ENCODE results near the gene EPHB2.
A peak's percentile ranks its signal among the peaks of the same experiment; 100 is the strongest.

Gene EPHB2

DNA sequence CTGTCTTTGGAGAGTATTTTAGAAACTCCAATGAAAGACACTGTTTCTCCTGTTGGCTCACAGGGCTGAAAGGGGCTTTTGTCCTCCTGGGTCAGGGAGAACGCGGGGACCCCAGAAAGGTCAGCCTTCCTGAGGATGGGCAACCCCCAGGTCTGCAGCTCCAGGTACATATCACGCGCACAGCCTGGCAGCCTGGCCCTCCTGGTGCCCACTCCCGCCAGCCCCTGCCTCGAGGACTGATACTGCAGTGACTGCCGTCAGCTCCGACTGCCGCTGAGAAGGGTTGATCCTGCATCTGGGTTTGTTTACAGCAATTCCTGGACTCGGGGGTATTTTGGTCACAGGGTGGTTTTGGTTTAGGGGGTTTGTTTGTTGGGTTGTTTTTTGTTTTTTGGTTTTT, 203.5 kb downstream of the EPHB2 start:
- in situ Hi-C loops (cut with MboI; ENCODE audit: low pct_unique_long_range_greater_than_20kb, low sequenced_read_pairs): no loop called here
- DNase-seq: no peak

- in situ Hi-C loops (cut with MboI; ENCODE audit: low pct_unique_long_range_greater_than_20kb, low sequenced_read_pairs): no loop called here
- no peak for DNase-seq
Observed at GRCh38 chr1:22914633-22915217, 204.1 kb downstream of the EPHB2 start.

GRCh38 chr1:22915231-22915630, 204.6 kb downstream of the EPHB2 start:
- in situ Hi-C loops (cut with MboI; ENCODE audit: low pct_unique_long_range_greater_than_20kb, low sequenced_read_pairs): no loop called here
- no peak for DNase-seq

DNA sequence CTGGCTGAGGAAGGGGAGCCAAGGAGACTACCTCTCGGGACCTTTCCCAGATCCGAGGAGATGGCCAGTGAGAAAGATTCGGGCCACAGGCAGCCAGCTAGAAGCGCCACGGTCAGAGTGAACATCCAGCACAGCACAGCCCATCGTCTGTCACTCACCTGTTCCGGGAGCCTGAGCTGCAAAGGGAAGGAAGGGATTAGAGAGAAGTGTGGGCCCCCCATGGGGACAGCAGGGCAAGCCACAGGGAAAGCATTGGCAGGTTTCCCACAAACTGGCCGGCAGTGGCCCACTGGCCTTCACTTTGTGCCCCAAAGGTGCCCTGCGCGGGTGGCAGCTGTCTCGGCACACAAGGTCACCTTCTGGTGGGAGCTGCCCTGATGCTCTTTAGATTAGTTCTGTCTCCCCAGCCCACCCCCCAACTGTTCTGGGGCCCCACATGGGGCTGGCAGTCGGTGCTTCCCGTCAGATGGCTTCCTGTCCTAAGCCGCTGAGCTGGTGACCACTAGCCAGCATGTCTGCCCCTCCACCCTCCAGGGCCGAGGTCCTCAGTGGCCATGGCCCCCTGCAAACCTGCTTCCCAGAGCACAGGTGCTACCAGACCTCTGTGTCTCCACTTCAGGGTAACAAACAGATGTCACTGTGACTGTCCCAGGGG, 205.3 kb downstream of the EPHB2 start:
- no peak for DNase-seq
- in situ Hi-C loops (cut with MboI; ENCODE audit: low pct_unique_long_range_greater_than_20kb, low sequenced_read_pairs): no loop called here

DNA sequence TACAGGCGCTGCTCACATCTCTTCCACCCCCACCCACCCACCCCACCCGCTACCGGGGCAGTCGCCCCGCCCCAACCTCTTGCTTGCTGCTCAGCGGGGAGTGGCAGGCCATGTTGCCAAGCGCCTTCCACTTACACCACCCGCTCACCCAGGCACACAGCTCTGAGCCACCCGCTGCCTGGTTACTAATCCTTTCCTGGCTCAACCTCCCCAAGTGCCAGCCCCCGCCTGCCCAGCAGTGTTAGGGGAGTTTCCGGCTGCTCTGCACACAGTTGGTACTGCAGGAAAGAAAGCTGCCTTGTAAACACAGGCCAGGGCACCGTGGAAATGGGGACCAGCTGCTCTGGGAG, 205.8 kb downstream of the EPHB2 start:
- in situ Hi-C loops (cut with MboI; ENCODE audit: low pct_unique_long_range_greater_than_20kb, low sequenced_read_pairs): no loop called here
- peak; percentile 8 for DNase-seq

GRCh38 chr1:22917989-22918388, 207.3 kb downstream of the EPHB2 start:
- in situ Hi-C loops (cut with MboI; ENCODE audit: low pct_unique_long_range_greater_than_20kb, low sequenced_read_pairs): no loop called here
- no peak for DNase-seq

GRCh38 chr1:22918644-22919043, 208.0 kb downstream of the EPHB2 start:
- no peak for DNase-seq
- in situ Hi-C loops (cut with MboI; ENCODE audit: low pct_unique_long_range_greater_than_20kb, low sequenced_read_pairs): no loop called here

DNA sequence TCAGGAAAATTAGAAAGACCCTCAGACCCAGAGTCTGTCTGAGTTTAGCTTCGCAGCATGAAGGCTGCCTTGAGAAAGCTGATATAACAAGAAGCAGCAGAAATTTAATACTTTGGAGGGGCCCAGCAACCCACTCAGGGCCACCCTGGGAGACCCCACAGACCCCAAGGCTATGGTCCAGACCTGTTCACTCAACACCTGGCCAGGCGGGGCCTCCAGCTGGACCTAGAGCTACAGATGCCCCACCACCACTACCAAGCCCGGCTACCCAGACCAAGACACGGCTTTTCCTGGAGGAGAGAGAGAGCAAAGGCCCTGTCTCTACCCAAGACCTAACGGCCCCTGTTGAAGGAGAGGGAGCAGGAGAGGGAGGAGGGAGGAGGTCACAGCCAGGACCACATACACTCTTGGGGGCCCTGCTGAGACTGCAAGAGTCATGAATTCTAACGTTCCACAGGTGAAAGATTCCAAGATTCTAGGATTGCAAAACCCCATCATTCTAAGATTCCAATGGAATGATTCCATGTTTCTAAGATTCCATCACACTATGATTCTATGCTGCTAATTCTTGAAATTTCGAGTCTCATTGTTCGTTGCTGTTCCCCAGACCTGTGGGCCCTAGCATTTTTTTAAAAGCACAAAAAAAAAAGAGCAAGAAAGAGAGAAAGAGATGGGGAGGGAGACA, 208.8 kb downstream of the EPHB2 start:
- no peak for DNase-seq
- in situ Hi-C loops (cut with MboI; ENCODE audit: low pct_unique_long_range_greater_than_20kb, low sequenced_read_pairs): no loop called here

- in situ Hi-C loops (cut with MboI; ENCODE audit: low pct_unique_long_range_greater_than_20kb, low sequenced_read_pairs): no loop called here
- DNase-seq: no peak
Observed at GRCh38 chr1:22920026-22920733, 209.5 kb downstream of the EPHB2 start.

GRCh38 chr1:22920734-22921451, 210.3 kb downstream of the EPHB2 start:
- in situ Hi-C loops (cut with MboI; ENCODE audit: low pct_unique_long_range_greater_than_20kb, low sequenced_read_pairs): no loop called here
- DNase-seq: no peak

DNA sequence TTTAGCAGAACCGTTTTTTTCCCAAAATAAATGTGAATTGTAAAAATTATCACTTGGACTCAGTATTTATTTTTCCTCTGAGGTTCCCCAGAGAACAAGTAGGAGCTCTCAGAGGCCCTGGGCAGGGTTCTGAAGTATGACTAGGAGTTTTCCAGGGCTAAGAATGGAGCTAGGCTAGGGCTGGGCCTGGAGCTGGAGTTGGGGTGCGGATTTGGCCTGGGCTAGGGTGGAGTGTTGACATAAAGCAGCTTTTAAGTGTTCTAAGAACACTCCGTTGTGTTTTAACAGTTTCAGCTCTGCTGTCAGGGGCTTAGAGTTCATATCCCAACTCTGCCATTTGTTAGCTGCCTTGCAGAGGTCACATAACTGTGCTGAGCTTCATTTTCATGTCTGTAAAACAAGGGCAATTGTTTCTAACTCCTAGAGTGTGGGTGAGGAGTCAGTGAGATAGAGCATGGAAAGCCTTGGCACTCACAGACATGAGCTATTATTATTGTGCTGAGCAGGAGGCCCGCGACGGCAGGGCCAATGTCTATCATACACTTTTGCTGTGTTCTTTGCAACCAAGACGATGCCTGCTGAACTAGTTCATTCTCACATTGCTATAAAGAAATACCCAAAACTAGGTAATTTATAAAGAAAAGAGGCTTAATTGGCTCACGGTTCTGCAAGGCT, 210.9 kb downstream of the EPHB2 start:
- no peak for DNase-seq
- in situ Hi-C loops (cut with MboI; ENCODE audit: low pct_unique_long_range_greater_than_20kb, low sequenced_read_pairs): no loop called here

- in situ Hi-C loops (cut with MboI; ENCODE audit: low pct_unique_long_range_greater_than_20kb, low sequenced_read_pairs): no loop called here
- DNase-seq: no peak
Observed at GRCh38 chr1:22922640-22923039, 212.0 kb downstream of the EPHB2 start.

DNA sequence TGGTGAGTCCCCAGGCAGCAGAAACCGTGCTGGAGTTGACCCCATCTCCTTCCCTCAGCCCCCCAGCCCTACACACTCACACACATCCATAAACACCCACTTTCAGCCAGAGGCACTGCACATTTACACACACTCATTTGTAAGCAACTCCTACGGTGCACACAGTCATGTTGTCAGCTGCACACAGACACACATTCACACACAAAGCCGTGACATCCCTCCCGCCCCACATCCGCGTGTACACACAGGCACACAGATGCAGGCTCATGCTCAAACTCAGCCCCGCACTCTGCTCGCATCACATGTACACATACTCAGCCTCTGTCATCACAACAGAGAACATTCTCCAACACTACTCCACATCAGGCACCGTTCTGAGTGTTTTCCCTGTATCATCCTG, 214.5 kb downstream of the EPHB2 start:
- no peak for DNase-seq
- in situ Hi-C loops (cut with MboI; ENCODE audit: low pct_unique_long_range_greater_than_20kb, low sequenced_read_pairs): no loop called here

- in situ Hi-C loops (cut with MboI; ENCODE audit: low pct_unique_long_range_greater_than_20kb, low sequenced_read_pairs): no loop called here
- DNase-seq: peak; percentile 64
Observed at GRCh38 chr1:22930240-22930912, 219.7 kb downstream of the EPHB2 start.

- DNase-seq: no peak
- in situ Hi-C loops (cut with MboI; ENCODE audit: low pct_unique_long_range_greater_than_20kb, low sequenced_read_pairs): no loop called here
Observed at GRCh38 chr1:22932803-22933470, 222.3 kb downstream of the EPHB2 start.

GRCh38 chr1:22935433-22935832, 224.8 kb downstream of the EPHB2 start:
- DNase-seq: no peak
- in situ Hi-C loops (cut with MboI; ENCODE audit: low pct_unique_long_range_greater_than_20kb, low sequenced_read_pairs): no loop called here

GRCh38 chr1:22936681-22937080, 226.0 kb downstream of the EPHB2 start:
- in situ Hi-C loops (cut with MboI; ENCODE audit: low pct_unique_long_range_greater_than_20kb, low sequenced_read_pairs): no loop called here
- no peak for DNase-seq

- DNase-seq: no peak
- in situ Hi-C loops (cut with MboI; ENCODE audit: low pct_unique_long_range_greater_than_20kb, low sequenced_read_pairs): no loop called here
Observed at GRCh38 chr1:22941257-22941656, 230.6 kb downstream of the EPHB2 start.
